Osteoblast (primary cell): ENCODE data around the gene COL4A1. TPM values are rescaled to one million over a fixed set of nuclear protein-coding genes. Genes with fewer than 3 reads are reported as not detected.
A peak's percentile ranks its signal among the peaks of the same experiment; 100 is the strongest.

ENCODE experiments used
- DNase-seq: peaks from one replicate; pipeline ENCODE4 v3.0.0; 2011; ENCODE audit warnings: low spot score, mixed read lengths; ENCODE audit not compliant: insufficient read length; ENCODE audit errors: missing footprints
- H2AFZ ChIP-seq: 2 replicates; pipeline ENCODE4 v1.6.0; 2011; ENCODE audit warnings: mild to moderate bottlenecking, low read length
- H3K27ac ChIP-seq: 2 replicates; pipeline ENCODE4 v1.5.1; 2011; ENCODE audit warnings: mild to moderate bottlenecking, low read depth, low read length, moderate library complexity
- H3K27me3 ChIP-seq: 2 replicates; pipeline ENCODE4 v1.6.0; 2012; ENCODE audit warnings: mild to moderate bottlenecking, control low read depth, inconsistent platforms, low read length, moderate library complexity; ENCODE audit not compliant: insufficient read depth
- H3K36me3 ChIP-seq: 2 replicates; pipeline ENCODE4 v1.5.1; 2011; ENCODE audit warnings: mild to moderate bottlenecking, low read length, control low read depth, moderate library complexity; ENCODE audit not compliant: insufficient read depth
- H3K4me1 ChIP-seq: 2 replicates; pipeline ENCODE4 v1.5.1; 2011; ENCODE audit warnings: mild to moderate bottlenecking, low read length, control low read depth, moderate library complexity; ENCODE audit not compliant: insufficient read depth
- H3K4me2 ChIP-seq: 2 replicates; pipeline ENCODE4 v1.6.0; 2011; ENCODE audit warnings: mild to moderate bottlenecking, low read length; ENCODE audit not compliant: insufficient read depth
- H3K4me3 ChIP-seq: fragments of 200-600 bp; sonication (generic); 3 replicates; pipeline ENCODE4 v1.5.1; 2012; ENCODE audit warnings: mild to moderate bottlenecking, low read length, inconsistent platforms; ENCODE audit not compliant: insufficient read depth
- H3K79me2 ChIP-seq: 2 replicates; pipeline ENCODE4 v1.6.0; 2012; ENCODE audit warnings: mild to moderate bottlenecking, low read length, control low read depth, inconsistent platforms; ENCODE audit not compliant: insufficient read depth
- H3K9me3 ChIP-seq: 2 replicates; pipeline ENCODE4 v1.5.1; 2011; ENCODE audit warnings: low read depth, low read length, control low read depth
- H4K20me1 ChIP-seq: 2 replicates; pipeline ENCODE4 v1.6.0; 2012; ENCODE audit warnings: mild to moderate bottlenecking, low read length, control low read depth; ENCODE audit not compliant: insufficient read depth
- CTCF ChIP-seq: IDR thresholded peaks from 2 replicates; pipeline ENCODE4 v1.5.1; 2011; ENCODE audit warnings: mild to moderate bottlenecking, low read depth, low read length, moderate library complexity; ENCODE audit errors: extremely low read depth
- total RNA-seq: library from RNA; depleted of rRNA; stranded (reverse); fragments of >200 nt; gene quantifications from 2 replicates; pipeline ENCODE4 v1.2.3, GENCODE V29; 2012

The COL4A1 gene
- total RNA-seq, 1 donor, result 412 TPM

- TF ChIP-seq CTCF, result no peak
- peaks cover 88% of the 10 kb centered on the region for H3K36me3 ChIP-seq
- H4K20me1 ChIP-seq, result no peaks in the 10 kb centered on the region
- no peak overlapping the region for H3K27ac ChIP-seq
- no peak overlapping the region for H2AFZ ChIP-seq
- H3K27me3 ChIP-seq, result no peaks in the 10 kb centered on the region
- peaks cover 3% of the 10 kb centered on the region for H3K9me3 ChIP-seq
- no peaks in the 10 kb centered on the region for H3K79me2 ChIP-seq
- H3K4me2 ChIP-seq, result no peak overlapping the region
- H3K4me3 ChIP-seq, result no peak overlapping the region
- H3K4me1 ChIP-seq, result no peaks in the 10 kb centered on the region
- DNase-seq, result peak; percentile 26
Measured at GRCh38 chr13:110151462-110151861, 155.5 kb downstream of the COL4A1 start.

- Histone ChIP-seq H3K79me2 (no peaks in the 10 kb centered on the region), H3K4me1 (no peaks in the 10 kb centered on the region), H3K4me3 (no peak overlapping the region), H3K27ac (no peak overlapping the region), H2AFZ (no peak overlapping the region), H3K9me3 (peaks cover 3% of the 10 kb centered on the region), H4K20me1 (no peaks in the 10 kb centered on the region), H3K36me3 (peaks cover 81% of the 10 kb centered on the region), H3K4me2 (no peak overlapping the region), H3K27me3 (no peaks in the 10 kb centered on the region)
- peak; percentile 78 for DNase-seq
- no peak for TF ChIP-seq CTCF
Measured at GRCh38 chr13:110150384-110151101, 156.4 kb downstream of the COL4A1 start.

- no peaks in the 10 kb centered on the region for H4K20me1 ChIP-seq
- no peak overlapping the region for H2AFZ ChIP-seq
- no peak overlapping the region for H3K4me2 ChIP-seq
- H3K27me3 ChIP-seq, result no peaks in the 10 kb centered on the region
- H3K4me3 ChIP-seq, result no peak overlapping the region
- H3K36me3 ChIP-seq, result peaks cover 67% of the 10 kb centered on the region
- H3K79me2 ChIP-seq, result no peaks in the 10 kb centered on the region
- no peak for DNase-seq
- H3K27ac ChIP-seq, result no peak overlapping the region
- no peak for TF ChIP-seq CTCF
- H3K4me1 ChIP-seq, result no peaks in the 10 kb centered on the region
- peaks cover 3% of the 10 kb centered on the region for H3K9me3 ChIP-seq
Measured at GRCh38 chr13:110149036-110149435, 157.9 kb downstream of the COL4A1 start.

- no peak overlapping the region for H3K27ac ChIP-seq
- no peaks in the 10 kb centered on the region for H3K79me2 ChIP-seq
- no peak overlapping the region for H3K4me3 ChIP-seq
- H3K9me3 ChIP-seq, result no peaks in the 10 kb centered on the region
- TF ChIP-seq CTCF, result no peak
- DNase-seq, result no peak
- no peaks in the 10 kb centered on the region for H3K27me3 ChIP-seq
- no peak overlapping the region for H2AFZ ChIP-seq
- H3K36me3 ChIP-seq, result no peaks in the 10 kb centered on the region
- H3K4me2 ChIP-seq, result no peak overlapping the region
- no peaks in the 10 kb centered on the region for H4K20me1 ChIP-seq
- peaks cover 18% of the 10 kb centered on the region for H3K4me1 ChIP-seq
Measured at GRCh38 chr13:110140099-110140498, 166.9 kb downstream of the COL4A1 start.
